ENCODE results near the gene PCYT1A. TPM values are rescaled to one million over a fixed set of nuclear protein-coding genes. Genes with fewer than 3 reads are reported as not detected.

Gene PCYT1A
- total RNA-seq, 1 donor from 2014 or later: 74.4 TPM

DNA sequence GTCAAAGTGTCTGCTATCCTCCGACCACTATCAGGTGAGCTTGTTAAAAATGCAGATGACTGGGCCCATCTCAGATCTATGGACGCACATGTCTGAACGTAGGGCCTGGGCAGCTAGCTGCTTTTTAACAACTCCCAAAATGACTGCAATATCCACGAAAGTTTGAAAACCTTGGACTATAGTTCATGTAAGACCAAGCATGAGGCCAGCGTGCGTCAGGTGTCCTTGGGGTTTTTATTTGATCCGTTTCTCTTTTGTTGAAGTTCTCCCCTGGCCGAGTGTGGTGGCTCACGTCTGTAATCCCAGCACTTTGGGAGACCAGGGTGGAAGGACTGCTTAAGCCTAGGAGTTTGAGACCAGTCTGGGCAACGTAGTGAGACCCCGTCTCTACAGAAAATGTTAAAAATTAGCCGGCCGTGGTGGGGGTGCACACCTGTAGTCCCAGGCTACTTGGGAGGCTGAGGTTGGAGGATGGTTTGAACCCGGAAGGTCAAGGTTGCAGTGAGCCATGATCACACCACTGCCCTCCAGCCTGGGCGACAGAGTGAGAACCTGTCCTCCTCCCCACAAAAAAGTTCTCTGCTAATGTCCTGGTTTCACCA is 61.7 kb downstream of the PCYT1A start:
- no peak overlapping the region for H3K4me3 Mint-ChIP-seq (ENCODE audit: unreplicated experiment)
- no peaks in the 10 kb centered on the region for H3K36me3 Mint-ChIP-seq (ENCODE audit: low read depth)
- peaks cover 7% of the 10 kb centered on the region for H3K4me1 Mint-ChIP-seq (ENCODE audit: low read depth)
- TF ChIP-seq, protein P1, sequence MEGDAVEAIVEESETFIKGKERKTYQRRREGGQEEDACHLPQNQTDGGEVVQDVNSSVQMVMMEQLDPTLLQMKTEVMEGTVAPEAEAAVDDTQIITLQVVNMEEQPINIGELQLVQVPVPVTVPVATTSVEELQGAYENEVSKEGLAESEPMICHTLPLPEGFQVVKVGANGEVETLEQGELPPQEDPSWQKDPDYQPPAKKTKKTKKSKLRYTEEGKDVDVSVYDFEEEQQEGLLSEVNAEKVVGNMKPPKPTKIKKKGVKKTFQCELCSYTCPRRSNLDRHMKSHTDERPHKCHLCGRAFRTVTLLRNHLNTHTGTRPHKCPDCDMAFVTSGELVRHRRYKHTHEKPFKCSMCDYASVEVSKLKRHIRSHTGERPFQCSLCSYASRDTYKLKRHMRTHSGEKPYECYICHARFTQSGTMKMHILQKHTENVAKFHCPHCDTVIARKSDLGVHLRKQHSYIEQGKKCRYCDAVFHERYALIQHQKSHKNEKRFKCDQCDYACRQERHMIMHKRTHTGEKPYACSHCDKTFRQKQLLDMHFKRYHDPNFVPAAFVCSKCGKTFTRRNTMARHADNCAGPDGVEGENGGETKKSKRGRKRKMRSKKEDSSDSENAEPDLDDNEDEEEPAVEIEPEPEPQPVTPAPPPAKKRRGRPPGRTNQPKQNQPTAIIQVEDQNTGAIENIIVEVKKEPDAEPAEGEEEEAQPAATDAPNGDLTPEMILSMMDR (IDR thresholded peaks at IDR 0.05): no peak
- no peaks in the 10 kb centered on the region for H3K27me3 Mint-ChIP-seq (ENCODE audit: low read depth)
- no peaks in the 10 kb centered on the region for H3K9me3 Mint-ChIP-seq (ENCODE audit: low read depth)
- no peak overlapping the region for H3K27ac Mint-ChIP-seq (ENCODE audit: unreplicated experiment)
- no peak for DNase-seq (ENCODE audit: low spot score)

DNA sequence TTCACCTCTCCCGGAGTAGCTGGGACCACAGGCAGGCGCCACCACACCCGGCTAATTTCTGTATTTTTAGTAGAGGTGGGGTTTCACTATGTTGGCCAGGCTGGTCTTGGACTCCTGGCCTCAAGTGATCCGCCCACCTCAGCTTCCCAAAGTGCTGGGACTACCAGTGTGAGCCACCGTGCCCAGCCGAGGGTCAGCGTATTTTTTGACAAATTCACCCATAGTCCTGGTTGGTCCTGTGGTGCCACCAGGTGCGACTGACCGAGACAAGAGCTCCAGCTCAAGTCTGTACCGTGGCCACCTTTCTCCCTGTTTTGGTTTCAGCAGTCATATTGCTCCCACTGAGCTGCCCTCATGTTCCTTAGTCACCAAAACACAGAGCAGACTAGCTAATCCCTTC is 62.4 kb downstream of the PCYT1A start:
- Mint-ChIP-seq H3K27me3 (ENCODE audit: low read depth) (no peaks in the 10 kb centered on the region), H3K27ac (ENCODE audit: unreplicated experiment) (no peak overlapping the region), H3K36me3 (ENCODE audit: low read depth) (no peaks in the 10 kb centered on the region), H3K4me3 (ENCODE audit: unreplicated experiment) (no peak overlapping the region), H3K4me1 (ENCODE audit: low read depth) (peaks cover 7% of the 10 kb centered on the region), H3K9me3 (ENCODE audit: low read depth) (no peaks in the 10 kb centered on the region)
- TF ChIP-seq, protein P1 (IDR thresholded peaks at IDR 0.05): no peak
- DNase-seq (ENCODE audit: low spot score): no peak

DNA sequence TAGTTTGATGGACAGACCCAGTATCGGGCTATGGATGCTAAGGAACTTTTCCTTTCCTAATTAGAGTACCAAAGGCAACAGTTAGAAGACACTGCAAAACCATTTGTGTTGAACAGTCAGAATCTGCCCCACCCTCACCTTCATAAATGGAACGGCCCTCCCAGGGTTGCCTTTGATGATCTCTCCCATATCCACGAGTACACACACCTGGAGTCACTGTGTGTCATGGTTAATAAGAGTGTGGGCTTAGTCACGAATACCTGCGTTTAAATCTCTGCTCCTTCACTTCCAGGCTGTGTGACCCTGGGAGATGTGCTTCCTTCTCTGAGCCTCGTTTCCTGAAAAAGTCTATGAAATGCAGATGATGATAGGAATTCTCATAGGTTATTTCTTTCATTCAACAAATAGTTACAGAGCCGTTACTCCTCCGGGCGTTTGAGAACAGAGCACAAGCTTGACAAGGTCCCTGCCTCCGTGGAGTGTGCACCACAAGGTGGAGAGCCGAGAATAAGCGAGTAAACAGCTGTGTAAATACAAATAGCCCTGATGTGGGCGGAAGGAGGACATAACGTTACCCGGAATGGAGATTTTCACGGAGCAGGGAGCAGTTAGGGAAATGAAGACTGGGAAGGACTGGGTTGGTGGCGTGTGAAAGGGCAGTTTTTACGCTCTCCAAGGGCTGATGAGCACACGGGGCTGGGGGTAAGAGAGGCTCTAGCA is 64.5 kb downstream of the PCYT1A start:
- H3K27me3 Mint-ChIP-seq (ENCODE audit: low read depth): no peaks in the 10 kb centered on the region
- no peak for DNase-seq (ENCODE audit: low spot score)
- no peak overlapping the region for H3K27ac Mint-ChIP-seq (ENCODE audit: unreplicated experiment)
- no peaks in the 10 kb centered on the region for H3K36me3 Mint-ChIP-seq (ENCODE audit: low read depth)
- peaks cover 22% of the 10 kb centered on the region for H3K4me1 Mint-ChIP-seq (ENCODE audit: low read depth)
- no peaks in the 10 kb centered on the region for H3K9me3 Mint-ChIP-seq (ENCODE audit: low read depth)
- H3K4me3 Mint-ChIP-seq (ENCODE audit: unreplicated experiment): no peak overlapping the region
- TF ChIP-seq, protein P1 (IDR thresholded peaks at IDR 0.05): no peak

DNA sequence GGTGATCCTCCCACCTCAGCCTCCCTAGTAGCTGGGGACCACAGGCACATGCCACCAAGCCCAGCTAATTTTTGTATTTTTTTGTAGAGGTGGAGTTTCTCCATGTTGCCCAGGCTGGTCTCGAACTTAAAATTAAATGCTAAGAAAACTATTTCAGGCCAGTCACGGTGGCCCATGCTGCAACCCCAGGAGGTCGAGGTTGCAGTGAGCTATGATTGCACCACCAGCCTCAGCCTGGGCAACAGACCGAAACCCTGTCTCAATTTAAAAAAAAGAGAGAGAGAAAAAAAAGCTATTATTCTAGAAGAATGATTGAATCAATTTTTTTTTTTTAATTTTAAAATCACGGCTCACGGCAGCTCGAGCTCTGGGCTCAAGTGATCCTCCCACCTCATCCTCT is 66.5 kb downstream of the PCYT1A start:
- no peak overlapping the region for H3K27ac Mint-ChIP-seq (ENCODE audit: unreplicated experiment)
- no peaks in the 10 kb centered on the region for H3K9me3 Mint-ChIP-seq (ENCODE audit: low read depth)
- H3K4me1 Mint-ChIP-seq (ENCODE audit: low read depth): peaks cover 15% of the 10 kb centered on the region

DNA sequence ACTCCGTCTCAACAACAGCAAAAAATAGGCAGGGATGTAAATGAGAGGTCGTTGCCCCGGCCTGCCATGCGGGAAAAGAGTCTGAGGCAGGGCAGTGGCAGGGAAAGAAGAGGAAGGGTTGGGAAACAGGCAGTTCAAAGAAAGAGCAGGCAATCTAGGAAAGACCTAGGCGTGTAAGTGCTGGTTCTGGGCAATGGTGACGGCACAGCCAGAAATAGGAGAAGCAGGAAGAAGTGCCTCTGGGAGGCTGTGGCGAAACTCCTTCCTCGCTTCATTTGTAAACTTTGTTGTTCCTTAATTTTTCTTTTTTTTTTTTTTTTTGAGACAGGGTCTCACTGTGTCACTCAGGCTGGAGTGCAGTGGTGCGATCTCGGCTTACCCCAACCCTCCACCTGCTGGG is 66.9 kb downstream of the PCYT1A start:
- no peak overlapping the region for H3K27ac Mint-ChIP-seq (ENCODE audit: unreplicated experiment)
- no peaks in the 10 kb centered on the region for H3K27me3 Mint-ChIP-seq (ENCODE audit: low read depth)
- H3K36me3 Mint-ChIP-seq (ENCODE audit: low read depth): no peaks in the 10 kb centered on the region
- peaks cover 15% of the 10 kb centered on the region for H3K4me1 Mint-ChIP-seq (ENCODE audit: low read depth)
- H3K9me3 Mint-ChIP-seq (ENCODE audit: low read depth): no peaks in the 10 kb centered on the region
- TF ChIP-seq, protein P1 (IDR thresholded peaks at IDR 0.05): no peak
- no peak for DNase-seq (ENCODE audit: low spot score)
- H3K4me3 Mint-ChIP-seq (ENCODE audit: unreplicated experiment): no peak overlapping the region

More for the DNA sequence above, 66.5 kb downstream of the PCYT1A start:
- H3K36me3 Mint-ChIP-seq (ENCODE audit: low read depth): no peaks in the 10 kb centered on the region
- no peaks in the 10 kb centered on the region for H3K27me3 Mint-ChIP-seq (ENCODE audit: low read depth)
- DNase-seq (ENCODE audit: low spot score): no peak
- no peak overlapping the region for H3K4me3 Mint-ChIP-seq (ENCODE audit: unreplicated experiment)
- TF ChIP-seq, protein P1 (IDR thresholded peaks at IDR 0.05): no peak

Data from chondrocyte (in vitro differentiated cells).